Subcutaneous abdominal adipose tissue (tissue), 5 donors: ENCODE results near the gene ATP10B.
"Not testable (repeated sequence)": the region's sequence is repeated elsewhere in the genome, so short reads cannot be mapped to it uniquely, and the experiment has no call there.

Experiments
- H3K27ac ChIP-seq: one replicate; pipeline ENCODE4 v1.7.0; 2013; ENCODE audit warnings: low read depth, mild to moderate bottlenecking, inconsistent platforms, low read length, moderate library complexity
- H3K27me3 ChIP-seq, 5 donors: one replicate each; pipeline ENCODE4 v1.7.0; 2013; ENCODE audit warnings: low read length in 5 of 5, inconsistent platforms in 1 of 5; ENCODE audit not compliant: control insufficient read depth in 5 of 5, insufficient read depth in 4 of 5
- H3K36me3 ChIP-seq, 5 donors: one replicate each; pipeline ENCODE4 v1.7.0; 2013; ENCODE audit warnings: low read length in 5 of 5; ENCODE audit not compliant: control insufficient read depth in 5 of 5, insufficient read depth in 5 of 5
- H3K4me1 ChIP-seq, 5 donors: one replicate each; pipeline ENCODE4 v1.7.0; 2013; ENCODE audit warnings: low read length in 5 of 5, mild to moderate bottlenecking in 3 of 5, moderate library complexity in 1 of 5; ENCODE audit not compliant: control insufficient read depth in 5 of 5, insufficient read depth in 5 of 5
- H3K4me3 ChIP-seq, 5 donors: one replicate each; pipeline ENCODE4 v1.7.0; 2013; ENCODE audit warnings: low read length in 5 of 5, low read depth in 1 of 5
- H3K9ac ChIP-seq, 5 donors: one replicate each; pipeline ENCODE4 v1.7.0; 2013; ENCODE audit warnings: low read length in 5 of 5, mild to moderate bottlenecking in 4 of 5, moderate library complexity in 3 of 5
- H3K9me3 ChIP-seq, 5 donors: one replicate each; pipeline ENCODE4 v1.7.0; 2013; ENCODE audit warnings: low read length in 5 of 5; ENCODE audit not compliant: control insufficient read depth in 5 of 5
- donor health status: healthy.
- donor health status: healthy.
- donor health status: healthy.
- donor health status: healthy.
- donor health status: healthy.

Gene ATP10B, protein sequence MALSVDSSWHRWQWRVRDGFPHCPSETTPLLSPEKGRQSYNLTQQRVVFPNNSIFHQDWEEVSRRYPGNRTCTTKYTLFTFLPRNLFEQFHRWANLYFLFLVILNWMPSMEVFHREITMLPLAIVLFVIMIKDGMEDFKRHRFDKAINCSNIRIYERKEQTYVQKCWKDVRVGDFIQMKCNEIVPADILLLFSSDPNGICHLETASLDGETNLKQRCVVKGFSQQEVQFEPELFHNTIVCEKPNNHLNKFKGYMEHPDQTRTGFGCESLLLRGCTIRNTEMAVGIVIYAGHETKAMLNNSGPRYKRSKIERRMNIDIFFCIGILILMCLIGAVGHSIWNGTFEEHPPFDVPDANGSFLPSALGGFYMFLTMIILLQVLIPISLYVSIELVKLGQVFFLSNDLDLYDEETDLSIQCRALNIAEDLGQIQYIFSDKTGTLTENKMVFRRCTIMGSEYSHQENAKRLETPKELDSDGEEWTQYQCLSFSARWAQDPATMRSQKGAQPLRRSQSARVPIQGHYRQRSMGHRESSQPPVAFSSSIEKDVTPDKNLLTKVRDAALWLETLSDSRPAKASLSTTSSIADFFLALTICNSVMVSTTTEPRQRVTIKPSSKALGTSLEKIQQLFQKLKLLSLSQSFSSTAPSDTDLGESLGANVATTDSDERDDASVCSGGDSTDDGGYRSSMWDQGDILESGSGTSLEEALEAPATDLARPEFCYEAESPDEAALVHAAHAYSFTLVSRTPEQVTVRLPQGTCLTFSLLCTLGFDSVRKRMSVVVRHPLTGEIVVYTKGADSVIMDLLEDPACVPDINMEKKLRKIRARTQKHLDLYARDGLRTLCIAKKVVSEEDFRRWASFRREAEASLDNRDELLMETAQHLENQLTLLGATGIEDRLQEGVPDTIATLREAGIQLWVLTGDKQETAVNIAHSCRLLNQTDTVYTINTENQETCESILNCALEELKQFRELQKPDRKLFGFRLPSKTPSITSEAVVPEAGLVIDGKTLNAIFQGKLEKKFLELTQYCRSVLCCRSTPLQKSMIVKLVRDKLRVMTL (N-terminal part only)

DNA sequence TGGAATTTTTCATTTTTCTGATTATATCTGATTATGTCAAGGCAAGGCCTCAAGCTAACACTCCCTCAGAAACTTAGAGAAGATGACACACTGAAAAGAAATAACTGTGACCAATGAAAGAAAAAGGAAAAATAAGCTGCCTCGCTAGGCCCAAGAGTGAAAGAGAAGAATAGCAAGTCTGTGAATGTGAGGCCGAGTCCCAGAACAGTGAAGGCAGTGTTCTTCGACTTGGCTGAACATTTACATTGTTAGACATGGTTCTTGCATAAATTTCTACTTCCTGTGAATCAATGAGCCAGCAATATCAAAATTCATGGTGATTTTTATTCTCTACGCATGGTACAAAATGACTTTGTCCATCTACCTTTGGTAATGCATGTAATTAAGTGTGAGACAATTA is at the start of gene ATP10B:
TSS of gene ATP10B (minus strand) at position 163 of the 400 bp plus-strand sequence. CDS start 164,137 bp downstream, outside the sequence.
- Histone ChIP-seq H3K27me3 (no peaks in the 10 kb centered on the region), H3K4me3 (no peak within 1 kb of the TSS), H3K9me3 (no peaks in the 10 kb centered on the region), H3K4me1 (no peaks in the 10 kb centered on the region), H3K36me3 (no peaks in the 10 kb centered on the region), H3K27ac (no peak within 1 kb of the TSS), H3K9ac (no peak within 1 kb of the TSS)

DNA sequence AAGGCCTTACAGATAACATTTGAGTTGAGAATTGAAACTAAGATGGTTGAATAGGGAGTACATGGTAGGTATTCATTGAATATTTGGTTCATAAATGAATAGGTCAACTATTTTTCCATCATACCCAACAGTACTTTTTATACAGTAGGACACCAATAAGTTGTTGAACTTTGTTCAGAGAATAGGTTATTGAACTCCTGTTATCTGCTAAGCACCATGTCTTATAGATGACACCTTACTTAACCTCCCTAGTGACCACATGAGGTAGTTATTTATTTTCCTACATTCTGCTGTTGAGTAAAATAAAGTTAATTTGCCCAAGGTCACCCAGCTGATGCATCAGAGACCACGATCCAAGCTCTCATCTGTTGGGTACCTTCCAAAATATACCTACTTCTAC is 49.6 kb upstream of the ATP10B start:
- Histone ChIP-seq H3K4me3 (no peak overlapping the region), H3K4me1 (no peaks in the 10 kb centered on the region), H3K36me3 (no peaks in the 10 kb centered on the region), H3K9me3 (no peaks in the 10 kb centered on the region), H3K27ac (no peak overlapping the region), H3K9ac (no peak overlapping the region), H3K27me3 (no peaks in the 10 kb centered on the region)

DNA sequence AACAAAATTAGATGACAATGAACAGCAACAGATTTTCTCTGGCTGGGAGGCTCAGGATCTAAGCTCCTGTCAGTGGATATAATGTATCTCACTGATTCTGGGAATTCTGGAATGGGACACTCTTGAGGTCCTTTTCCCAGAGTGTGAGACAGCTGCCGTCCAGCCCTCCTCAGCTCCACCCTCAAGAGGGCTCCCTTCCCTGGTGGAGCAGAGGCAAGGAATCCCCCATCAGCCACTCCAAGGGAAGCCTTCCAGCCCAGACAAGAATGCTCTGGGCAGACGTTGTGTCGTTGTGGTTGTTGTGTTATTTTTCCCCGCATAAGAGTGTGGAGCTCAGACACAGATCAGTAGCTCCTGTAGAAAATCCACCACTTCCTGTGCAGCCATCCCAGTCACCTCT is 47.7 kb upstream of the ATP10B start:
- H3K27me3 ChIP-seq = no peaks in the 10 kb centered on the region
- no peaks in the 10 kb centered on the region for H3K9me3 ChIP-seq
- no peak overlapping the region for H3K9ac ChIP-seq
- H3K4me1 ChIP-seq = no peaks in the 10 kb centered on the region
- H3K36me3 ChIP-seq = no peaks in the 10 kb centered on the region
- no peak overlapping the region for H3K27ac ChIP-seq
- no peak overlapping the region for H3K4me3 ChIP-seq

DNA sequence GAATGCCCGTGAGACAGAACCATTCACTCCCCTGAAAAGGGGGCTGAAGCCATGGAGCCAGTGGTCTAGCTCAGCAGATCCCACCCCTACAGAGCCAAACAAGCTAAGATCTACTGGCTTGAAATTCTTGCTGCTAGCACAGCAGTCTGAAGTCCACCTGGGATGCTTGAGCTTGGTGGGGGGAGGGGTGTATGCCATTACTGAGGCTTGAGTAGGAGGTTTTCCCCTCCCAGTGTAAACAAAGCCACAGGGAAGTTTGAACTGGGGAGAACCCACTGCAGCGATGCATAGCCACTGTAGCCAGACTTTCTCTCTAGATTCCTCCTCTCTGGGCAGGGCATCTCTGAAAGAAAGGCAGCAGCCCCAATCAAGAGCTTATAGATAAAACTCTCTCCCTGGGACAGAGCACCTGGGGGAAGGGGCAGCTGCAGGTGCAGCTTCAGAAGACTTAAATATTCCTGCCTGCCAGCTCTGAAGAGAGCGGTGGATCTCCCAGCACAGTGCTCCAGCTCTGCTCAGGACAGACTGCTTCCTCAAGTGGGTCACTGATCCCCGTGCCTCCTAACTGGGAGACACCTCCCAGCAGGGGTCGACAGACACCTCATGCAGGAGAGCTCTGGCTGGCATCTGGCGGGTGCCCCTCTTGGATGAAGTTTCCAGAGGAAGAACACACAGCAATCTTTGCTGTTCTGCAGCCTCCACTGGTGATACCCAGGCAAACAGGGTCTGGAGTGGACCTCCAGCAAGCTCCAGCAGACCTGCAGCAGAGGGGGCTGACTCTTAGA is 41.4 kb upstream of the ATP10B start:
- not testable (repeated sequence) for H3K9me3 ChIP-seq, H3K27me3 ChIP-seq, H3K4me3 ChIP-seq, H3K36me3 ChIP-seq, H3K4me1 ChIP-seq, H3K27ac ChIP-seq, H3K9ac ChIP-seq

DNA sequence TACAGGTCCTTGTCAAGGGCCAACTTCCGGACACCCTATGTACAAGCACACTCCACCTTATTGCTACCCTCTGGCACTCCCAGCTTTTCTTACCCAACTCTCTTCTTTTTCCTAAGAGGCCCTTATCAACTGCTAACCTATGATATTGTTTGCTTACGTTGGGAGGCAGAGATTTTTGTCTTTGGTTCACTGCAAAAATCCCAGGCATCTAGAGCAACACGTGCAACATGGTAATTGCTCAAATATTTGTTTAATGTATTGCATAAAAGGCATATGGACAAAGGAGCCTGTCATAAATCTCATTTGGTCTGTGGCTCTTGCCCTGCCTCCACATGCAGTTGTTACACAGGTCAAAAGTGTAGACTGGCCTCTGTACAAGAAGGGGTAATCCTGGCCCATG is 35.8 kb upstream of the ATP10B start:
- Histone ChIP-seq H3K9ac (no peak overlapping the region), H3K27me3 (no peaks in the 10 kb centered on the region), H3K27ac (no peak overlapping the region), H3K9me3 (peaks cover 0 to 3% (median 0%) of the 10 kb centered on the region in 5 donors), H3K36me3 (no peaks in the 10 kb centered on the region), H3K4me3 (no peak overlapping the region), H3K4me1 (no peaks in the 10 kb centered on the region)

DNA sequence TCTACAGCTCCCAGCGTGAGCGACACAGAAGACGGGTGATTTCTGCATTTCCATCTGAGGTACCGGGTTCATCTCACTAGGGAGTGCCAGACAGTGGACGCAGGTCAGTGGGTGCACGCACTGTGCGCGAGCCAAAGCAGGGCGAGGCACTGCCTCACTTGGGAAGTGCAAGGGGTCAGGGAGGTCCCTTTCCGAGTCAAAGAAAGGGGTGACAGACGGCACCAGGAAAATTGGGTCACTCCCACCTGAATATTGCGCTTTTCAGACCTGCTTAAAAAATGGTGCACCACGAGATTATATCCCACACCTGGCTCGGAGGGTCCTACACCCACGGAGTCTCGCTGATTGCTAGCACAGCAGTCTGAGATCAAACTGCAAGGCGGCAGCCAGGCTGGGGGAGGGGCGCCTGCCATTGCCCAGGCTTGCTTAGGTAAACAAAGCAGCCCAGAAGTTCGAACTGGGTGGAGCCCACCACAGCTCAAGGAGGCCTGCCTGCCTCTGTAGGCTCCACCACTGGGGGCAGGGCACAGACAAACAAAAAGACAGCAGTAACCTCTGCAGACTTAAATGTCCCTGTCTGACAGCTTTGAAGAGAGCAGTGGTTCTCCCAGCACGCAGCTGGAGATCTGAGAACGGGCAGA is 21.7 kb upstream of the ATP10B start:
- not testable (repeated sequence) for H3K9ac ChIP-seq, H3K4me1 ChIP-seq, H3K36me3 ChIP-seq, H3K27me3 ChIP-seq, H3K27ac ChIP-seq, H3K9me3 ChIP-seq, H3K4me3 ChIP-seq

DNA sequence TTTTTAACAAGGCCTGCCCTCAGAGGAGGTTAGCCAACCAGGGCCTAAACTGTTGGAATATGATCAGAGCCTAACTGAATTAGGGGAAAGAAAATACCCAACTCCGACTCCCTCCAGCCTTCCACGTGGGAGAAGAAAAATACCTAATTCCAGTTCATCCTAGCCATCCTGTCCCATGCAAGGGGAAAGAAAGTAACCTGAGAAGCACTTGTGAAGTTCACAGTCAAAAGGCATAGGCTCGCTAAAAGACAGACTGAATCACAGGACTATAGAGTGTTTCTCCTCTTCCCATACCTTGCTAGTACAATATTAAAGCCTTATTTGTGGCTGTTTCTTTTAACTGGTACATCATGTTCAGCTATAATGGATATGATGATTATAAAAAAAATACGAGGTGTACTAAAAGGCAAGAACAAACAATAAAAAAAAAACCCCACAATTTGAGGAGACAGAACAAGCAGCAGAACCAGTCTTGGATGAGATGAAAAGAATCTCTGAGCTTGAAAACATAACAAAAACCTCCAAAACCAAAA is 18.0 kb upstream of the ATP10B start:
- no peak overlapping the region for H3K4me3 ChIP-seq
- H3K27me3 ChIP-seq = peaks cover 0 to 3% (median 0%) of the 10 kb centered on the region in 5 donors
- H3K9me3 ChIP-seq = no peaks in the 10 kb centered on the region
- no peak overlapping the region for H3K27ac ChIP-seq
- no peaks in the 10 kb centered on the region for H3K4me1 ChIP-seq
- no peak overlapping the region for H3K9ac ChIP-seq
- no peaks in the 10 kb centered on the region for H3K36me3 ChIP-seq

DNA sequence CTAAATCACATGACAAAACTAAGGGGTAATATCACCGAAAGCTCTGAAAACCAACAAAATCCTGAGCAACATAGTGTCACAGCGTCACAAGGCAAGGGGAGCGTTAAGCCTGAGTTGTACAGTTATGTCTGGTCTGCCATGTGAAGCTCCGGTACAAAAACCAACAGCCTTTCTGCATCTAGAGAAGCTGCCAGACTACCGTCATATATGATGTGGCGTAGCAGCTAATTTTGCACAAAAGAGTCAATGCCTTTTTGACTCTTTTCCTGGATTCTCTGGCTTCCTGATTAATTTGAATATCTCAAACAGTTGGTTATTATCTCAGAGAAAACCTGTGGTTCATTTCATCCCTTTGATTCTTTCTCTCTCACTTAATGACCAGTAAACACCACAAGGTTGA is 16.0 kb upstream of the ATP10B start:
- Histone ChIP-seq H3K27ac (no peak overlapping the region), H3K4me1 (no peaks in the 10 kb centered on the region), H3K27me3 (no peaks in the 10 kb centered on the region), H3K36me3 (no peaks in the 10 kb centered on the region), H3K4me3 (no peak overlapping the region), H3K9ac (no peak overlapping the region), H3K9me3 (peaks cover 0 to 3% (median 0%) of the 10 kb centered on the region in 5 donors)

DNA sequence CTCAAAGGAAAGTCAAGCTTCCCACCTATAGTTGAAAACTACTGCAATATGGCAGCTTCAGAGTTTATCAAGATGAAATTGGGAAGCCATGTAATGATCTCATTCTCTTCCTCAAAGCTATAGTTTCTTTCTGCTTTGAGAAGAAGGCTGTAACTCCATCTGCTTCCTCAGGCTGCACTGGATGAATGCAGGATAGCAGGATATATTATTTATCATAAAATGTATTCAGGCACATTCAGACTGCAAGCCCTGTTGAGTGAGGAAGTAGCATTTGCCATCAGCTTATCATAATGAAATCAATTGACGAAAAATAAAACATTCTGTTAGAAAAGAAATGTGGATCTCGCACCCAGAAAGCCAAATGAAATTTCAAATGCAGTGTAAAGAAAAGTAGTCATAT is 560 bp downstream of the ATP10B start:
- no peaks in the 10 kb centered on the region for H3K36me3 ChIP-seq
- H3K9me3 ChIP-seq = no peaks in the 10 kb centered on the region
- H3K27ac ChIP-seq = no peak overlapping the region
- no peak overlapping the region for H3K9ac ChIP-seq
- no peak overlapping the region for H3K4me3 ChIP-seq
- H3K27me3 ChIP-seq = no peaks in the 10 kb centered on the region
- H3K4me1 ChIP-seq = no peaks in the 10 kb centered on the region
